Mesendoderm (in vitro differentiated cells): Measurements from ENCODE around the gene MMP8. TPM values are rescaled to one million over a fixed set of nuclear protein-coding genes. Genes with fewer than 3 reads are reported as not detected.

ENCODE experiments used
- DNase-seq: peaks from one replicate; pipeline ENCODE4 v3.0.0; 2013
- H2AK5ac ChIP-seq: 2 replicates; pipeline ENCODE4 v1.6.1; 2013; ENCODE audit warnings: low read length, inconsistent platforms
- H2BK120ac ChIP-seq: 2 replicates; pipeline ENCODE4 v1.6.1; 2013; ENCODE audit warnings: low read depth, mild to moderate bottlenecking, low read length, moderate library complexity, mixed read lengths
- H2BK15ac ChIP-seq: replicated peaks from 2 replicates; pipeline ENCODE4 v1.6.1; 2013; ENCODE audit warnings: low read depth, mild to moderate bottlenecking, moderate library complexity
- H2BK5ac ChIP-seq: 2 replicates; pipeline ENCODE4 v1.6.1; 2013; ENCODE audit warnings: low read length, inconsistent platforms
- H3K18ac ChIP-seq: 2 replicates; pipeline ENCODE4 v1.6.1; 2013; ENCODE audit warnings: mild to moderate bottlenecking, low read length, mixed read lengths
- H3K23ac ChIP-seq: one replicate; pipeline ENCODE4 v1.6.1; 2013; ENCODE audit warnings: low read length
- H3K27ac ChIP-seq: 2 replicates; pipeline ENCODE4 v1.5.1; 2013; ENCODE audit warnings: low read depth, mild to moderate bottlenecking, inconsistent platforms, low read length, moderate library complexity
- H3K27me3 ChIP-seq: 2 replicates; pipeline ENCODE4 v1.6.1; 2013; ENCODE audit warnings: low read length, control low read depth, mild to moderate bottlenecking, inconsistent platforms; ENCODE audit not compliant: insufficient read depth, poor library complexity
- H3K36me3 ChIP-seq: 2 replicates; pipeline ENCODE4 v1.6.1; 2013; ENCODE audit warnings: low read length, inconsistent platforms; ENCODE audit not compliant: control insufficient read depth, insufficient read depth
- H3K4ac ChIP-seq: one replicate; pipeline ENCODE4 v1.6.1; 2013; ENCODE audit warnings: low read depth, mild to moderate bottlenecking, low read length, moderate library complexity
- H3K4me1 ChIP-seq: 2 replicates; pipeline ENCODE4 v1.6.1; 2013; ENCODE audit warnings: low read depth, low read length, inconsistent platforms; ENCODE audit not compliant: control insufficient read depth
- H3K4me2 ChIP-seq: 2 replicates; pipeline ENCODE4 v1.6.1; 2013; ENCODE audit warnings: low read length
- H3K4me3 ChIP-seq: 2 replicates; pipeline ENCODE4 v1.5.1; 2013; ENCODE audit warnings: mild to moderate bottlenecking, low read length
- H3K56ac ChIP-seq: one replicate; pipeline ENCODE4 v1.6.1; 2013; ENCODE audit warnings: low read length
- H3K79me1 ChIP-seq: 2 replicates; pipeline ENCODE4 v1.6.1; 2013; ENCODE audit warnings: low read length, inconsistent platforms
- H3K79me2 ChIP-seq: 2 replicates; pipeline ENCODE4 v1.6.1; 2013; ENCODE audit warnings: mild to moderate bottlenecking, low read length; ENCODE audit not compliant: control insufficient read depth, insufficient read depth
- H3K9ac ChIP-seq: 2 replicates; pipeline ENCODE4 v1.6.1; 2013; ENCODE audit warnings: low read length, inconsistent platforms
- H4K5ac ChIP-seq: one replicate; pipeline ENCODE4 v1.6.1; 2013; ENCODE audit warnings: low read length
- H4K8ac ChIP-seq: one replicate; pipeline ENCODE4 v1.6.1; 2013; ENCODE audit warnings: low read depth, mild to moderate bottlenecking, control low read depth, low read length, moderate library complexity
- WGBS: extraction: QIAGEN DNeasy Blood & Tissue Kit; methylation state at CpG from one replicate; pipeline ENCODE4 v1.1.7; 2013; ENCODE audit warnings: low lambda C conversion rate, missing lambda C conversion rate; ENCODE audit not compliant: insufficient coverage; ENCODE audit errors: extremely low coverage; 5-methylcytosine and 5-hydroxymethylcytosine counted together
- polyA plus RNA-seq, 2 experiments: library from polyadenylated mRNA; stranded (reverse); fragments of 200-250 nt; gene quantifications; one replicate each; pipeline ENCODE4 v1.2.3, GENCODE V29; 2013

MMP8 gene, protein sequence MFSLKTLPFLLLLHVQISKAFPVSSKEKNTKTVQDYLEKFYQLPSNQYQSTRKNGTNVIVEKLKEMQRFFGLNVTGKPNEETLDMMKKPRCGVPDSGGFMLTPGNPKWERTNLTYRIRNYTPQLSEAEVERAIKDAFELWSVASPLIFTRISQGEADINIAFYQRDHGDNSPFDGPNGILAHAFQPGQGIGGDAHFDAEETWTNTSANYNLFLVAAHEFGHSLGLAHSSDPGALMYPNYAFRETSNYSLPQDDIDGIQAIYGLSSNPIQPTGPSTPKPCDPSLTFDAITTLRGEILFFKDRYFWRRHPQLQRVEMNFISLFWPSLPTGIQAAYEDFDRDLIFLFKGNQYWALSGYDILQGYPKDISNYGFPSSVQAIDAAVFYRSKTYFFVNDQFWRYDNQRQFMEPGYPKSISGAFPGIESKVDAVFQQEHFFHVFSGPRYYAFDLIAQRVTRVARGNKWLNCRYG
- not detected for polyA plus RNA-seq (2013, experiment 1 of 2)
- polyA plus RNA-seq (2013, experiment 2 of 2) = not detected

DNA sequence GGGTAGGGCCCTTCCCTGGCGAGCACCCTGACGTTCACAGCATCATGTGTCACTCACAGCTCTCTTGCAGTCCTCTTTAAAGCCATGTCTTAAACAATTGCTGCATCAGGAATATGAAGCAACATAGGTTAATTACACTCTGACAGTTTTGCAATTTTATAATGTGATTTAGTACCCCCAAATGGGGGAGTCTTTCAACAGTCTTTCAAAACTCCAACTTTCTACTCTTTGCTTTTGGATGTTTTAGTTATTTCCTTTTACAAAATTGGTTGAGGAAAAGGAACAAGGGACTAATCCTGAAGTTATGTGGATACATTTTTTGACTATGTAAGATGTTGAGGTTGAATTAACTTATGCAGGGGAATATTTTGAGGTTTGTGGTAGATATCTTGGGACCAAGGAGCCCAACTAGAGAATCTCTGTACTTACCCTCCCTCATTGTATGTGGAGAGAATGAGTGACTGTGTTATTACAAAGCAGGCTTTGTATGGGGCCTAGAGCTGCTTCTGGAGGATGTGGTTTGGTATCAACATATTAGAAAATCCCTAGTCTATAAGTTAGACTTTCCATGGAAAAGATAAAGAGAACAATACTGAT, at the start of gene MMP8:
TSS of gene MMP8 (minus strand) at position 51 of the 597 bp plus-strand sequence. CDS start 99 bp downstream, outside the sequence.
- Histone ChIP-seq H3K79me1 (no peaks in the 10 kb centered on the region), H3K56ac (no peak within 1 kb of the TSS), H3K27ac (no peak within 1 kb of the TSS), H2BK5ac (no peak within 1 kb of the TSS), H3K36me3 (no peaks in the 10 kb centered on the region), H3K4me1 (no peaks in the 10 kb centered on the region), H3K27me3 (no peaks in the 10 kb centered on the region), H3K79me2 (no peaks in the 10 kb centered on the region), H2AK5ac (no peak within 1 kb of the TSS), H4K8ac (no peak within 1 kb of the TSS), H2BK120ac (no peak within 1 kb of the TSS), H3K18ac (no peak within 1 kb of the TSS), H4K5ac (no peak within 1 kb of the TSS), H3K4me2 (no peak within 1 kb of the TSS), H3K23ac (no peak within 1 kb of the TSS), H2BK15ac (no peak within 1 kb of the TSS), H3K9ac (no peak within 1 kb of the TSS), H3K4me3 (no peak within 1 kb of the TSS), H3K4ac (no peak within 1 kb of the TSS)
- DNase-seq = no peak
- WGBS = no CpG with 5 or more reads among the region's 2 CpGs

DNA sequence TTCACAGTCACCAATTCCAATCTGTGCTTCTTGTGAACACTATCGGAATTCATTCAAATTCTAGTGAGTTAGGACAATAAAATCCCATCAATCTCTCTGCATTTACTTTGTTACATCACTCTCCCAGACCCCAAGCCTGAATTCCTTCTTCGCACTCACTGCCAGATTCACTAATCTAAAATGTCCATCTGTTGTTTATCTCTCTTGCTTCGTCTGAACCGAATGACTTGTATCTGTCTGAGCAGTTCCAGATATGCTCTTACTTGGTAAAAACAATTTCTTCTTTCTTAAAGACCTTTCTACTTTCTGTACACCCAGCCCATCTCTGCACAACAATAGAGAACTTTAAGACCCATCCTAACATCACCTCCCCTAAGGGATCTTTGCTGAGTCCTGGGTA, 48.6 kb upstream of the MMP8 start:
- WGBS = no CpG with 5 or more reads among the region's 4 CpGs
- no peak overlapping the region for H4K8ac ChIP-seq

DNA sequence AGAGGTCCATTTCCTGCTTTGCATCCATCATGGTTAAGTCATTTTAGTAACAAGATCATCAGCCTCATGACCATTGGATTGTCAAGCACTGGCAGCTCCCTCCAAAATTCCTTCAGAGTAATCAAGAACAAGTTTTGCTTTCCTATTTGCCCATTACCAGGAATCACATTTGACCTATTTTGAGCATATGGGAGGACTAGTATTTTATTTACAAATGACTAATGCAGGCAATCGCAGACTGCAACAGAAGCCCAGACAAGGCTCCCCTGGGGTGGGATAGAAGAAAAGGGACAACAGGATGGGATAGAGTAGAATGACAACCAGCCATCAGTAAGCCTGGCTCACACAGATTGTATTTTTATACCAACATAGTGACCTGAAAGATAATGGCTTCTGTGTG, 46.6 kb upstream of the MMP8 start:
- Histone ChIP-seq H3K79me2 (no peaks in the 10 kb centered on the region), H2BK120ac (no peak overlapping the region), H3K79me1 (no peaks in the 10 kb centered on the region), H2BK5ac (no peak overlapping the region), H3K23ac (no peak overlapping the region), H4K8ac (no peak overlapping the region), H3K4me1 (no peaks in the 10 kb centered on the region), H2BK15ac (no peak overlapping the region), H3K4me2 (no peak overlapping the region), H3K9ac (no peak overlapping the region), H4K5ac (no peak overlapping the region), H2AK5ac (no peak overlapping the region), H3K18ac (no peak overlapping the region), H3K27ac (no peak overlapping the region), H3K4ac (no peak overlapping the region), H3K36me3 (no peaks in the 10 kb centered on the region), H3K4me3 (no peak overlapping the region), H3K27me3 (no peaks in the 10 kb centered on the region), H3K56ac (no peak overlapping the region)
- no CpG with 5 or more reads among the region's 1 CpG for WGBS
- DNase-seq = no peak

More for the DNA sequence above, 48.6 kb upstream of the MMP8 start:
- Histone ChIP-seq H3K36me3 (no peaks in the 10 kb centered on the region), H2BK120ac (no peak overlapping the region), H3K4ac (no peak overlapping the region), H3K23ac (no peak overlapping the region), H3K18ac (no peak overlapping the region), H3K79me1 (no peaks in the 10 kb centered on the region), H4K5ac (no peak overlapping the region), H2BK5ac (no peak overlapping the region), H2AK5ac (no peak overlapping the region), H3K4me1 (no peaks in the 10 kb centered on the region), H3K27me3 (no peaks in the 10 kb centered on the region), H3K4me3 (no peak overlapping the region), H3K4me2 (no peak overlapping the region), H3K9ac (no peak overlapping the region), H3K27ac (no peak overlapping the region), H2BK15ac (no peak overlapping the region), H3K56ac (no peak overlapping the region), H3K79me2 (no peaks in the 10 kb centered on the region)
- no peak for DNase-seq

DNA sequence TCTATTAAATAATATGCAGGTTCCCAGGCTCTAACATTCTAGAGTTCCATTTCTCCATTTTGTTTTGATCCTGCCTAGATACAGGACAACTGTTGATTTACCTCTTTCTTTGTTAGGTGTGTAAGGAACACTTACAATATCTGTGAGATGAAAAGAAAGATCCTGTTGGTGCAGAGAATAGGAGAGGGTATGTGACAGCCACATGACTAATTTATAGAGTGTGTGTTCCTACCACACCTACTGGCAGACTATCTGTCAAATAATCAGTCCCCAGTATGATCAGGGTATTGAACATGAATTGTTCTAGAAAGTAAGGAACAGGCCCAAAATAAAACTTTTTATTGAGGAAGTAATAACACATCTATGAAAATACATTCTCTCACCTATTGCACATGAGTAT, 45.4 kb upstream of the MMP8 start:
- no peak for DNase-seq
- Histone ChIP-seq H3K36me3 (no peaks in the 10 kb centered on the region), H4K8ac (no peak overlapping the region), H3K4ac (no peak overlapping the region), H3K9ac (no peak overlapping the region), H3K23ac (no peak overlapping the region), H4K5ac (no peak overlapping the region), H3K27me3 (no peaks in the 10 kb centered on the region), H3K56ac (no peak overlapping the region), H2BK15ac (no peak overlapping the region), H3K27ac (no peak overlapping the region), H3K79me2 (no peaks in the 10 kb centered on the region), H3K4me2 (no peak overlapping the region), H2BK5ac (no peak overlapping the region), H3K4me1 (no peaks in the 10 kb centered on the region), H3K4me3 (no peak overlapping the region), H2AK5ac (no peak overlapping the region), H2BK120ac (no peak overlapping the region), H3K18ac (no peak overlapping the region), H3K79me1 (no peaks in the 10 kb centered on the region)

DNA sequence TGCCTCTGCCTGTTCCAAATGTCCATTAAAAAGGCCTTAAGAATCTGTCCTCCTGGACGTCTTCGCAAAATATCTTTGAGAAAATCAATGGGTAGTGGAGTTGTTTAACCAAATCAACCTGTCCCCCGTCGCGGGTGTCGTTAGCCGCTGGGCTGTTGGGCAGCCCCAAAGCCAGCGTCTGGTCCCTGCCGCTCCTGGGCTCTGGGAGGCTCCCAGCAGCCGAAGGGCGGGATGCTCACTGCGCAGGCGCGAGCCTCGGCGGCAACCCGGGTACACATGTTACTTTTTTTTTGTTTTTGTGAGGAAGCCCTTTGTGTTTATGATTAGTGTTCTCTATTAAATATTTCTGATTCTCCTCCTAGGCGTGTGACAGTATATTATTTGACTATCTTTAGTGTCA, 43.0 kb upstream of the MMP8 start:
- Histone ChIP-seq H3K4me2 (no peak overlapping the region), H3K18ac (no peak overlapping the region), H3K23ac (no peak overlapping the region), H2BK5ac (no peak overlapping the region), H3K56ac (no peak overlapping the region), H3K9ac (no peak overlapping the region), H3K4me1 (no peaks in the 10 kb centered on the region), H3K27me3 (no peaks in the 10 kb centered on the region), H2AK5ac (no peak overlapping the region), H3K4me3 (no peak overlapping the region), H4K8ac (no peak overlapping the region), H3K36me3 (no peaks in the 10 kb centered on the region), H2BK15ac (no peak overlapping the region), H3K79me1 (no peaks in the 10 kb centered on the region), H2BK120ac (no peak overlapping the region), H3K4ac (no peak overlapping the region), H4K5ac (no peak overlapping the region), H3K79me2 (no peaks in the 10 kb centered on the region), H3K27ac (no peak overlapping the region)
- WGBS = no CpG with 5 or more reads among the region's 18 CpGs
- no peak for DNase-seq
